Coronary artery (tissue), 2 donors: ENCODE data around the gene MYH14.

ENCODE experiments used
- DNase-seq: peaks from one replicate; pipeline ENCODE4 v3.0.0-alpha.2; 2017; ENCODE audit warnings: low spot score
- H3K27ac ChIP-seq, 2 donors: fragments of 200-600 bp; sonication (generic); one replicate each; pipeline ENCODE4 v1.5.1; 2016 to 2019
- H3K4me3 ChIP-seq: fragments of 200-600 bp; sonication (generic); 2 replicates; pipeline ENCODE4 v1.5.1; 2016; ENCODE audit warnings: mild to moderate bottlenecking, moderate library complexity
- CTCF ChIP-seq: fragments of 200-600 bp; sonication (generic); IDR thresholded peaks from one replicate; pipeline ENCODE4 v1.5.1; 2019; ENCODE audit warnings: antibody characterized with exemption

MYH14 gene

GRCh38 chr19:50266896-50267295 is 63.5 kb downstream of the MYH14 start:
- no peak for DNase-seq
- no peak for TF ChIP-seq CTCF
- Histone ChIP-seq H3K27ac (no peak overlapping the region), H3K4me3 (no peak overlapping the region)

GRCh38 chr19:50268041-50268440 is 64.6 kb downstream of the MYH14 start:
- no peak overlapping the region for H3K27ac ChIP-seq
- no peak overlapping the region for H3K4me3 ChIP-seq
- no peak for TF ChIP-seq CTCF
- DNase-seq: no peak

GRCh38 chr19:50268501-50268900 is 65.1 kb downstream of the MYH14 start:
- H3K27ac ChIP-seq: no peak overlapping the region
- DNase-seq: no peak
- TF ChIP-seq CTCF: no peak
- no peak overlapping the region for H3K4me3 ChIP-seq

- no peak for TF ChIP-seq CTCF
- DNase-seq: no peak
Measured at GRCh38 chr19:50269653-50270052, 66.2 kb downstream of the MYH14 start.

GRCh38 chr19:50272263-50272897 is 69.0 kb downstream of the MYH14 start:
- Histone ChIP-seq H3K27ac (no peak overlapping the region), H3K4me3 (no peak overlapping the region)
- TF ChIP-seq CTCF: no peak
- DNase-seq: no peak

More at GRCh38 chr19:50269653-50270052, 66.2 kb downstream of the MYH14 start:
- Histone ChIP-seq H3K27ac (no peak overlapping the region), H3K4me3 (no peak overlapping the region)

- H3K27ac ChIP-seq: no peak overlapping the region
- DNase-seq: no peak
- no peak for TF ChIP-seq CTCF
- H3K4me3 ChIP-seq: no peak overlapping the region
Measured at GRCh38 chr19:50273821-50274220, 70.4 kb downstream of the MYH14 start.

GRCh38 chr19:50275577-50276368 is 72.4 kb downstream of the MYH14 start:
- DNase-seq: no peak
- Histone ChIP-seq H3K27ac (no peak overlapping the region), H3K4me3 (no peak overlapping the region)
- TF ChIP-seq CTCF: no peak
